Neural cell (in vitro differentiated cells): ENCODE measurements around the gene ARHGEF10L.

Experiments
- EP300 ChIP-seq: fragments of 450-650 bp; conservative IDR thresholded peaks from 2 replicates; pipeline ENCODE4 v1.6.1; 2014; ENCODE audit warnings: antibody characterized with exemption, mild to moderate bottlenecking, moderate library complexity; ENCODE audit not compliant: poor library complexity, severe bottlenecking
- EZH2 ChIP-seq: fragments of 200-600, 300-800 bp; shearing (Covaris generic), sonication (generic); IDR thresholded peaks from 2 replicates; pipeline ENCODE4 v1.6.1; 2014; ENCODE audit warnings: antibody characterized with exemption, low read length, borderline replicate concordance, mild to moderate bottlenecking; ENCODE audit not compliant: insufficient read depth, poor library complexity, severe bottlenecking
- RAD21 ChIP-seq: fragments of 450-650 bp; conservative IDR thresholded peaks from 2 replicates; pipeline ENCODE4 v1.6.1; 2014; ENCODE audit warnings: antibody characterized with exemption, mild to moderate bottlenecking, moderate library complexity
- TF ChIP-seq, protein P1 (sequence below): fragments of 450-650 bp; IDR thresholded peaks from 2 replicates; pipeline ENCODE4 v1.5.1; 2014; ENCODE audit warnings: antibody characterized with exemption, mild to moderate bottlenecking, moderate library complexity; ENCODE audit not compliant: poor library complexity, severe bottlenecking

DNA sequence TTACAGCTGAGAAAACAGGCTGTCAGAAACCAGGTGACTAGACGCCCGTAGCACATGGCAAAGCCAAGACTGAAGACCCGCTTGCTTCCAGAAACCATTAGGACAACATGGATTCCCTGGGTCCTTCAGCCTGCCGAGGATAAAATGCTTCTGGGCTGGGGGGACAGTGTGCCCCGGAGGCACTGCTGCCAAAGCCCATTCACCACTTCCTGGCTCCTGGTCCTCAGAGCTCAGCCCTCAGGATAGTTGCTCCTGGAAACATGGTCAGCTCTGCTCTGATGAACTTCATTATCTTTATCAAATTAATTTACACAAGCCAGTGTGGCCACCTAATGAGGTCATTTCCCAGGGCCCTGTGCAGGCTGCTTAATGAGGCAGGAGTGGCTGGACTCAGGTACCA lies 174.5 kb downstream of the ARHGEF10L start:
- TF ChIP-seq EP300, result no peak
- TF ChIP-seq, protein P1, sequence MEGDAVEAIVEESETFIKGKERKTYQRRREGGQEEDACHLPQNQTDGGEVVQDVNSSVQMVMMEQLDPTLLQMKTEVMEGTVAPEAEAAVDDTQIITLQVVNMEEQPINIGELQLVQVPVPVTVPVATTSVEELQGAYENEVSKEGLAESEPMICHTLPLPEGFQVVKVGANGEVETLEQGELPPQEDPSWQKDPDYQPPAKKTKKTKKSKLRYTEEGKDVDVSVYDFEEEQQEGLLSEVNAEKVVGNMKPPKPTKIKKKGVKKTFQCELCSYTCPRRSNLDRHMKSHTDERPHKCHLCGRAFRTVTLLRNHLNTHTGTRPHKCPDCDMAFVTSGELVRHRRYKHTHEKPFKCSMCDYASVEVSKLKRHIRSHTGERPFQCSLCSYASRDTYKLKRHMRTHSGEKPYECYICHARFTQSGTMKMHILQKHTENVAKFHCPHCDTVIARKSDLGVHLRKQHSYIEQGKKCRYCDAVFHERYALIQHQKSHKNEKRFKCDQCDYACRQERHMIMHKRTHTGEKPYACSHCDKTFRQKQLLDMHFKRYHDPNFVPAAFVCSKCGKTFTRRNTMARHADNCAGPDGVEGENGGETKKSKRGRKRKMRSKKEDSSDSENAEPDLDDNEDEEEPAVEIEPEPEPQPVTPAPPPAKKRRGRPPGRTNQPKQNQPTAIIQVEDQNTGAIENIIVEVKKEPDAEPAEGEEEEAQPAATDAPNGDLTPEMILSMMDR, result no peak
- no peak for TF ChIP-seq RAD21
- TF ChIP-seq EZH2, result no peak
